NCI-H510A treated with DMSO at 0.1 percent for 48 hours (cell line): ENCODE results near the gene DYNC1LI1.

Experiments used
- DNase-seq: peaks from one replicate; lab custom pipeline; 2025; lab: John Stamatoyannopoulos, UW

Gene DYNC1LI1

DNA sequence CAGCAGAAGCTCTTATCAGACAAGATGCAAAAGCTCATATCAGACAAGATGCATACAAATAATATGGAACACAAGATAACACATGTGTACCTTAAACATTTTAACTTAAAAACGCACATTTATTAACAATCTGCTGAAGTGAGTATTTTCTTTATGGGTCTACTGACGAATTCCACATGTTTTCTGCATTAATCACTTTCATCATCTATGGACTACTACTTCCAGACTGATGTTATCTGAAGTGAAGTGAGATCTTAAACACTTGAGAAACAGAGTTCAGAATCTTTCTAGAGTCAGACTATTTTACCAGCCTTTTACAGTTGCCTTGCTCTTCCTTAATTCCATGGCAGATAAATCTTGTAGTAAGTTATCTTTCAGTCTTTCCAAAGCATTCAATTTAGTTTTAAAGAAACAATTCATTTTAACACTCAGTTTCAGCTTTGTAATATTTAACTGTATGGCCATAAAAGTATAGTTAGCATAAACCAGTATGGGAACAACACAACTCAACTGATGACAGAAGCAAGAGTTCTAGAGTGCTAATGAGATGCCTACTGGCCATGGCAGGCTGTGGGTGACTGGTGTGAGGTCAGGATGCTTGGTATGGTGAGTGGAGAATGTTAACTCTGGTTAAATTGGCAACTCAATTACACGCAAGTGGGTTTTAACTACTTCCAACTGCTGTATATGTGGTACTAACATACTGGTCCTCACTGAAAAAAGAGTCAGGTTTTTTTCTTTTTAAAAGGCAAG is 77.8 kb downstream of the DYNC1LI1 start:
- DNase-seq: no peak

DNA sequence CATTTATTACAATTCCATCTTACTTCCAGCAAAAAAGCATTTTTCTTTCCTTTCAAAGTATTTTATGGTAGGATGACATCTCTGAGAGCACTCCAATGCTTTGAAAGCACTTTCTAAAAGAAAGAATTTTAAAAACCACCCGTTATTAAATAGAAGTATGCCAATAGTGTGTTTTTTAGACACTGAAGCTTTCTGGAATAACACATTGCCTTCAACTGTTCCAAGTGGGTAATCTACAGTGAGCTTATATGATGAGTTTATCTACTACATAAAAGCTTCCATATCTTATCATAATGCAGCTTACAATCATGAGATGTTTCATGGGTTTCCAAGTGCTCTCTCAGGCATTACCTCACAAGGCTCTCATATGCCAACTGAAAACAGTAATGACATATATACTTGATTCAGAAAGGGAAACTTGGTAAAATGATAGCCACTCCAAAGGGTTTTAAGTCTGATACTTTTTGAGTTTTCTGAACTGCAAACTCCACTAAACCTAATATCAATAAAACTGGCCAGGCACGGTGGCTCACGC is 82.1 kb downstream of the DYNC1LI1 start:
- DNase-seq: no peak

DNA sequence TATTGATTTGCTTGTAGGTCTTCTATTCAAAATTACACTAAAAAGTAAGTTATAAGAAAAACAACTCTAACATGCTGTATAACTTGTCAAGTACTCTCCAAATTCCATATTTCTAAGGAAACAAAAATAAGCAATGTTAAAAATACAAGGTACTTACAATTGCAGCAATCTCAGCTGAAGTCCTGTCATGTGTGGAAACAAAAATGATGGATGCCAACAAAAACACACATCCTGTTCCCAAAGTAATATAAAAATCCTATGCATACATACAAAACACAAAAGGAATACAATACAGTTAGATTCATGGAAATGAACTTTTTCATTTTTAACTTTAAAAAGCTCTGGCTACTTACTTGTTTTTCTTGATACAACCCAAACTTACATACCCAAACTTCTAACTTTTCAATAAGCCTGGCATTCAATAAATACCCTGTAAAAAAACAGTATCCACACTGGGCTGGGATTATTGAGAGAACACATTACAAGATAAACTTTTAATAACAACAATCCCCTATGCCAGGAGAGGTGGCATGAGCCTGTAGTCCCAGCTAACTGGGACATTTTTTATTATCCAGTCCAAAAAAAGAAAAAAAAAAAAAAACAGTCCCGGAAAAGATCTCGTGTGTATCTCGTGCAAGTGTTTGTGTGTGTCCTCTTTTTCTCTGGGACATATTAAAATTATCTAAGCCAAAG is 82.7 kb downstream of the DYNC1LI1 start:
- no peak for DNase-seq

DNA sequence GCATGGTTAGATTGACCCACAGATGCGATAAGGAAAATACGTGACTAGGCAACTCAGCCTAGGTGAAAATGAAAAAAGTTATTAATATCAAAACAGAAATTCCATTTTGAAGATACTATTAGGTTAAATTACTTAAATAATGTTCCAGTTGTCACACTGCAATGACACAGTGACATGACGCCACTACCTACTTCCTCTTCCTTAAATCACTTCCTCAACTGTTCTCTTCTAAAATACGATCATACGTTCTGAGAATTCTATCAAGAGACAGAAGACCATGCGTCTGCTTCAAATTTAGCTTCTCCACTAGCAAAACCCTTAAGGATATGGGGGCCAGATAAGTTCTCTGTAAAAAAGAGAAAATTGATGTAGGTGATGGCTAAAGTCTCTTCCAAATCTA is 86.2 kb downstream of the DYNC1LI1 start:
- DNase-seq: no peak

DNA sequence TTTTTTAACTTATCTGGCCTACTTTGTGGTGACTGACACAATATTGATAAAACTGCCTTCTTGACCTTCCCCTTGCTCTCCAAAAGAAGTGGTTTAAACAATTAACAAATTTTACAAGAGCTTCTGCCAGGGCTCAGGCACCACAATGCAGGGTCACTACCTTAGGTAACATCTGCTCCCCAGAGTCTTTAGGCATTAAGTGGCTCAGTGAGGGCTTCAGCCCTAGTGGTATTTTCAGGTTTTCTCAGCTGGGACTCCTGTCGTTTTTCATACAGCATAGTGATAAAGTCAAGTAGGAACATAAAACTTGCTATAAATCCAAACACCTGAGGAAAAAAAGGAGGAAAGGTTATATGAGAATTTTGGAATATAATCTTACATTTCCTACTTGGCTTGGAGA is 86.9 kb downstream of the DYNC1LI1 start:
- DNase-seq: no peak

DNA sequence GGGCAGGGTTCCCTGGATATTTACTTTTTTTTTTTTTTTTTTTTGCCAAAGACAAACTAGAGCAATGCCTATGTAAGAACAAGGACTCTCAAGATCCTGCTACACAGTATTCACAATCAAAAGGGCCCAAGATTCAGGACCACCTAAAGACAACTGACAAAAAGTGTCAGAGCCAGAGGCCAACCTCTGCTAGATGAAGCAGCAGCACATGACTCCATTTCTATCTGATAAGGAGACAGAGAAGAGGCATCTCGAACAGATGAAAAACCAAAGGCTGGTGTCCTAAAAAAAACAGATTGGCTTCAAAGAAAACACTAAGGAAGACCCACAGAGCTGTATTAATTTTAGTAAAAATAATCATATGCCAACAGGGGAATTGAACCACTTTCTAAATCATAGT is 88.0 kb downstream of the DYNC1LI1 start:
- DNase-seq: no peak

DNA sequence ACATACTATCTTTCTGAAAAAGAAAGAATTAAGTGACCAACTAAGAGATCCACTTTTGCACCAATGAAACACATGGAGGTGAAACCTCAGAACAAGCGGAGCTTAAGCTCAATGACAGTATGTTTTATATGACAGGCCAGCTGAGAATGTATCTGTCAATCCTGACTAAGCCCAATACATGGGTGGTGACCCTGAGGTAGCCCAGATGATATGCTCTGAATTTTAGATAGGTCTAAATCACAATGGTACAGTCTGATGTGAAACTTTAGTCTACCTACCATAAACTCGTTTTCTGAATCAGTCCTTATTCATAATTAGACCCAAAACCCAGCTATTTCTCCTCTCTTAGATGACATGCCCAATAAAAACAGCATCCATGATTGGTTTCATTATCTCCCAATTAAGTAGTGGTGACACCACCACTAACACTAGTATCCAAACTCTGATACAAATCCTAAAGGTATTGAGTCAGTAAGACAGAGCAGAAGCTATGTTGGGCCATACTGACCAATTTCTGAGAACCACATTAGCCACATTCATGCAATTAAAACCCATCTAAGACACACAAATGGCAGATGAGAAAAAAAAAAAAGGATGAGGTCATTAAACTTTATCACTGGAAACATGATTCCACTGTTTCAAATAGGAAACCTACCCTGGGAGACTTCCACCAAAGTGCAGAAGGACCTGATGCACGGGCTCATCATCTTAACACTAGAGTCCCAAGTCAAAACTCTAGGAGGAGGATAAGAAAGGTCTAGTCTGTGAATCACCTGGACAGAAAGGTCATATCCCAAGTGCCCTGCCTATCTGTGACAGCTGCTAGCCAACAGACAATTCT is 88.6 kb downstream of the DYNC1LI1 start:
- DNase-seq: no peak

DNA sequence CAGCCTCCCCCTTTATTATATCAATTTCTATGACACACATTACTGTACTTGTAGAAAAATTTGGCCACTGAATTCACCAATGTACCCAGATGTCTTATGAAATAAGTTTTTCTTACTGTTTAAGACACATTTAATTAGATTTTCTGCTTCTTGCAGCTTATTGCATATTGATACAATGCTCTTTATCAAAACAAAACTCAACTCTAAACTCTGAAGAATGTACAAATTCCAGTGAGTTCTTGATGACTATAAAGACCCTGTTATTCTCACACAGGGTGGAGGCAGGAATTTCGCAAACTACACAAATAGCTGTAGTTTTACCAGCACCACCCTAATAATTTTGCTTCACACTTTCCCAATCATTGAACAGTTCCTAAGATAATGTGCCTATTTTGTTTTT is 90.1 kb downstream of the DYNC1LI1 start:
- DNase-seq: no peak
